Memory B cell (primary cell): ENCODE results near the gene CRYL1.

ENCODE experiments used
- ATAC-seq: fragments of 150-1000 bp; cut with Tn5 transposase; 2 replicates; pipeline ENCODE4 v1.10.0; 2021; ENCODE audit warnings: low read depth, mild to moderate bottlenecking, moderate library complexity
- DNase-seq, 2 donors: peaks; one replicate each; pipeline ENCODE4 v3.0.0; 2022; ENCODE audit warnings: low spot score in 2 of 2
- H3K27ac Mint-ChIP-seq: one replicate; pipeline ENCODE4 v1.8.0; 2022; ENCODE audit warnings: mild to moderate bottlenecking, moderate library complexity, mixed read lengths
- H3K27me3 Mint-ChIP-seq: one replicate; pipeline ENCODE4 v1.8.0; 2022; ENCODE audit warnings: mixed read lengths
- H3K36me3 Mint-ChIP-seq: one replicate; pipeline ENCODE4 v1.8.0; 2022; ENCODE audit warnings: mild to moderate bottlenecking, mixed read lengths
- H3K4me1 Mint-ChIP-seq: one replicate; pipeline ENCODE4 v1.8.0; 2022; ENCODE audit warnings: mixed read lengths
- H3K4me3 Mint-ChIP-seq: one replicate; pipeline ENCODE4 v1.8.0; 2022; ENCODE audit warnings: mild to moderate bottlenecking, moderate library complexity, mixed read lengths
- H3K9me3 Mint-ChIP-seq: one replicate; pipeline ENCODE4 v1.8.0; 2022; ENCODE audit warnings: mixed read lengths

CRYL1 gene

DNA sequence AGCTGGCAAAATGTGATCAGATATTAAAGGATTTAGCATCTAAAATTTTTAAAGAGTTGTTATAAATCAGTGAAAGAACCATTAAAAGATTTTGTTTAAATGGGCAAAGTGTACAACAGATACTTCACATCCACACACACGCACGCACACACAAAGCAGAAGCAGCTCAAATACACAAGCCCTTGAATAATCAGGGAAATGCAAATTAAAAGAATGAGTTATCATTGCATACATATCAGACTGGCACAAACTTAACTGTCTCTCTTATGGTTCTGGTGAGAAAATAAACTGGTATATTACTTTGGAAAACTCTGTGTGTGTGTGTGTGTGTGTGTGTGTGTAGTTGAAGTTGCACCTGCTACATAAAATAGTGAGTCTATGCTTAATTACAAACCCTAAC is 59.3 kb downstream of the CRYL1 start:
- no peaks in the 10 kb centered on the region for H3K9me3 Mint-ChIP-seq
- H3K4me1 Mint-ChIP-seq, result peaks cover 3% of the 10 kb centered on the region
- H3K4me3 Mint-ChIP-seq, result no peak overlapping the region
- no peak overlapping the region for H3K27ac Mint-ChIP-seq
- DNase-seq, result no peak
- ATAC-seq, result no peak
- H3K36me3 Mint-ChIP-seq, result peaks cover 11% of the 10 kb centered on the region
- H3K27me3 Mint-ChIP-seq, result no peaks in the 10 kb centered on the region

DNA sequence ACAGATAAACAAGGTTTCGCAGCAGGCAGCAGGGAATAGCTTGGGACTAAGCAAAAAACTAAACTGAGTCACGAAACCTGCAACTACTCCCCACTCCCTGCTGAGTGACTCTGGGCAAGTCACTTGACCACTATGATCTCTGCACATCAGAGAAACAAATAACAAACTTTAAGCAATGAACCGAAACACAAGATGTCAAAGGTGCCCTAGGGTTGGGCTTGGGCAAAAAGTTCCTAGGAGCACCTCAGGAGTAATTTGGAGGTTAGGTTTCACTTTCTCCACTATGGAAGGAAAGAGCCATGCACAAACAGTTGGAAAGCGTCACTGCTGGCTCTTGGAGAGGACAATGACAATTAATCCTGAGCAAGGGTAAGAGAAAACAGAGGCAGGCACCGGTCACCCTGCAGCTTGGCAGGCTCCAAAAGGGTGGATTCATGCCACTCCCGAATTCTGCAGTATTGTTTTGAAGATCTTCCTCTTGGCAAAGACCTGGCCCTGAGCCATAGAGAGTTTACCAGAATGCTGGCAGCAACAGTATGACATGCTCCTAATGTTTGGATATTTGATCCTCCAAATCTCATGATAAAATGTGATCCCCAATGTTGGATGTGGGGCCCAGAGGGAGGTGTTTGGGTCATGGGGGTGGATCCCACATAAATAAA is 60.3 kb downstream of the CRYL1 start:
- H3K9me3 Mint-ChIP-seq, result no peaks in the 10 kb centered on the region
- peaks cover 3% of the 10 kb centered on the region for H3K4me1 Mint-ChIP-seq
- no peak for DNase-seq
- H3K4me3 Mint-ChIP-seq, result no peak overlapping the region
- no peaks in the 10 kb centered on the region for H3K27me3 Mint-ChIP-seq
- H3K36me3 Mint-ChIP-seq, result peaks cover 8% of the 10 kb centered on the region
- no peak for ATAC-seq
- no peak overlapping the region for H3K27ac Mint-ChIP-seq

DNA sequence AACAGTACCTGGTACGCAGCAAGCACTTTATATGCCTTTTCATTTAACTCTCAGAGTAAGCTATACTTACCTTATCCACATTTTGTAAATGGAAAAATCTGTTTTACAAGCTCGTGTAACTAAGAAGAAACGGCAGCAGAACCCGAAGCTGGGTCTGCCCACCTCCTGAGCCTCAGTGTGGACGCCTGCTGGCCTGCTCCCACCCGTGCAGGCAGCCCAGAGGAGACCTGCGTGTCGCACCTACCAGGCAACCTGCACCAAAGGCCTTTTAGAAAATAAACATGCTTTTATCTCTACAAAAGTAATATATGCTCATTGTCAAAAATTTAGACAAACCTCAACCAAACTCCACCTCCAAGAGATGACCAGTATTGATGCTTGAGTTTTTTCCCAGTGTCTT is 62.7 kb downstream of the CRYL1 start:
- DNase-seq (no peak), ATAC-seq (no peak)
- Mint-ChIP-seq H3K27ac (no peak overlapping the region), H3K27me3 (no peaks in the 10 kb centered on the region), H3K36me3 (peaks cover 2% of the 10 kb centered on the region), H3K4me3 (no peak overlapping the region), H3K4me1 (peaks cover 3% of the 10 kb centered on the region), H3K9me3 (no peaks in the 10 kb centered on the region)

DNA sequence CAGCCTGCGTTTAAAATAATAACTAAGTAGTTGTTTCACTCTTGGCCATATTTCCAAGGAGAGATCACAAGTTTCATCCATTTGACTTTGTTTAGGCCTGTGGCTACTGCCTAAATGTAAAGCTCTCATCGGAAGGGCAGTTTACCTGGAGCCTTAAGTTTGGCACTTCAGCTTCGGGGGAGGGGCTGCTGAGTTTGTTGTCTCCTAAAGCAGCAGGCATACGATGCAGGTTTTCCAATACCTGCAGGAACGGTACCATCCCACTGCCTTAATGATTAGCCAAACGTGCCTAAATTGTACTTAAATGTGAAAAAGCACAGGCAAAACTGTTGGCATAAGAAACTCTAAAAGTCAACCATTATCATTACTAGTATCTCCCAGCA is 63.1 kb downstream of the CRYL1 start:
- Mint-ChIP-seq H3K36me3 (peaks cover 2% of the 10 kb centered on the region), H3K9me3 (no peaks in the 10 kb centered on the region), H3K4me3 (no peak overlapping the region), H3K27me3 (no peaks in the 10 kb centered on the region), H3K27ac (no peak overlapping the region), H3K4me1 (peaks cover 6% of the 10 kb centered on the region)
- DNase-seq (no peak), ATAC-seq (no peak)

DNA sequence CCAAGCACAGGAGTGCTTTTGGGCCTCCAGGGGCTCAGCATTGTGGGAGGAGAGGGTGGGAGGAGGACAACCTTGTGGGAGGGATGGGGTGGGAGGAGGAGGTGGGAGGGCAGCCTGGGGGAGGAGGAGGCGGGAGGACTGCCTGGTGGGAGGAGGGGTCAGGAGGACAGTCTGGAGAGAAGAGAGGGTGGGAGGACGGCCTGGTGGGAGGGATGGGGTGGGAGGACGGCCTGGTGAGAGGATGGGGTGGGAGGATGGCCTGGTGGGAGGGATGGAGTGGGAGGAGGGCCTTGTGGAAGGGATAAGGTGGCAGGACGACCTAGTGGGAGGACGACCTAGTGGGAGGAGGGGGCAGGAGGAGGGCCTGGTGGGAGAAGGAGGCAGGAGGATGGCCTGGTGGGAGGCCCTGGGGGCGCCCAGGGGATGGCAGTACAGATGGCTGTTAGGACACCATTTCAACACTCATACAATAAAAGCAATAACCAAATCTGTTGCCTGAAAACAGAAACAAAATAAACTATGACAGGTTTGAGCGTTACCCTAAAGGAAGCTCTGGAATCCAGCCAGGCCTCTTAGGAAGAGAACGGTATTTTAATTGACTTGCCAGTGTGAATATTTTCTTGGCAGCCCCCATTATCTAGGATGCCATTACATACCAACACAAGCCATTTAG is 63.7 kb downstream of the CRYL1 start:
- DNase-seq (no peak), ATAC-seq (no peak)
- Mint-ChIP-seq H3K4me1 (peaks cover 10% of the 10 kb centered on the region), H3K27ac (no peak overlapping the region), H3K9me3 (no peaks in the 10 kb centered on the region), H3K4me3 (no peak overlapping the region), H3K36me3 (peaks cover 2% of the 10 kb centered on the region), H3K27me3 (no peaks in the 10 kb centered on the region)

DNA sequence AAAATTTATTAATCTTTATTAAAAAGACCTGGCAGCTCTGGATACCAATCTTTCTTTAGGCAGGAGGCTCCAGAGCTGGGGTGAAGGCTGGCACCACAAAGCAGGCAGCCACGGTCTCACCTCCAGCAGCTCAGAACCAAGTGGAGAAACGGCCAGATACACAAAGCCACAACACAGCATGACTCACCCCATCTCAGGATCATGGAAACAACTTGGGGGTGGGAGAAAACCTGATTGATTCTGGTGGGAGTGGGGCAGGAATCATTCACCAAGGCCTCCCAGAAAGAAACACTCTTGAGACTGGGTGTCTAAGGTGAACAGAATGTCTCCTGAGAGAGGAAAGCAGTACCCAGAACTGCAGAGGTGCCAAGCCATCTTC is 64.2 kb downstream of the CRYL1 start:
- H3K4me3 Mint-ChIP-seq, result no peak overlapping the region

DNA sequence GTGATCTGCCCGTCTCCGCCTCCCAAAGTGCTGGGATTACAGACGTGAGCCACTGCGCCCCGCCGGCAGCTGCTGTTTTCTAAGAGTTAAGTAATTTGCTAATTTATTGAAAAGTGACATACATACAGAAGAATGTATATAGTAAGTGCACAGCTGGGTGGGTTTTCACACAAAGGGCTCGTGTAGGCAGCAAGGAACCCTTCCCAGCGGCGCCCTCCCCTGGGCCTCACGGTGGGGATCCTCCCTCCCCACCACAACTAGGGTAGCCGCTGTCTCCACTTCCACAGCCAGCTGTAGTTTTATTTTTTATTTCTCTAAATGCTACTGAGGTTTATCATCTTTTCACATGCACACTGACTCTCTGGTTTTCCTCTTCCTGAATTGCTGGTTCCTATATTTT is 64.9 kb downstream of the CRYL1 start:
- DNase-seq (no peak), ATAC-seq (no peak)
- H3K9me3 Mint-ChIP-seq, result no peaks in the 10 kb centered on the region
- H3K27ac Mint-ChIP-seq, result no peak overlapping the region
- H3K4me3 Mint-ChIP-seq, result no peak overlapping the region
- H3K27me3 Mint-ChIP-seq, result no peaks in the 10 kb centered on the region
- peaks cover 4% of the 10 kb centered on the region for H3K36me3 Mint-ChIP-seq
- peaks cover 10% of the 10 kb centered on the region for H3K4me1 Mint-ChIP-seq

More for the DNA sequence above, 64.2 kb downstream of the CRYL1 start:
- Mint-ChIP-seq H3K4me1 (peaks cover 11% of the 10 kb centered on the region), H3K27ac (no peak overlapping the region), H3K36me3 (peaks cover 4% of the 10 kb centered on the region), H3K9me3 (no peaks in the 10 kb centered on the region), H3K27me3 (no peaks in the 10 kb centered on the region)
- ATAC-seq (no peak), DNase-seq (no peak)

DNA sequence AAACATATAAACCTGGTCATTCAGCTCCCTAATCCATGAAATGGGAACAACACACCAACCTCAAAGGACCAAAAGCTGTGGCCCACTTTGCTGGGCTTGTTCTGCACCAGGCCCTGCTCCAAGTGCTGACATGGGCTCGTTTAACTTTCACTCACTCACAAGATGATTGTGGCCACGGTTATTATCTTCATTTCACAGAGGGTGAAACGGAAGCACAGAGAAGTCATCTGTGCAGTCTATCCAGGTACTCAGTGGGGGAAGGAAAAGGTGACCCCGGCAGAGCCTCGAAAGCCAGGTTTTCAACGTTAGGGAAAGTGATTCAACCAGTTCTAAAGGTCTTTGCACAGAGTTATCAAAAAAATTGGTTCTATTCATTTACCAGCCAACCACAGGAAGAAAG is 68.0 kb downstream of the CRYL1 start:
- peaks cover 10% of the 10 kb centered on the region for H3K4me1 Mint-ChIP-seq
- ATAC-seq, result no peak
- no peaks in the 10 kb centered on the region for H3K27me3 Mint-ChIP-seq
- no peak for DNase-seq
- H3K27ac Mint-ChIP-seq, result no peak overlapping the region
- peaks cover 4% of the 10 kb centered on the region for H3K36me3 Mint-ChIP-seq
- no peaks in the 10 kb centered on the region for H3K9me3 Mint-ChIP-seq
- H3K4me3 Mint-ChIP-seq, result no peak overlapping the region

DNA sequence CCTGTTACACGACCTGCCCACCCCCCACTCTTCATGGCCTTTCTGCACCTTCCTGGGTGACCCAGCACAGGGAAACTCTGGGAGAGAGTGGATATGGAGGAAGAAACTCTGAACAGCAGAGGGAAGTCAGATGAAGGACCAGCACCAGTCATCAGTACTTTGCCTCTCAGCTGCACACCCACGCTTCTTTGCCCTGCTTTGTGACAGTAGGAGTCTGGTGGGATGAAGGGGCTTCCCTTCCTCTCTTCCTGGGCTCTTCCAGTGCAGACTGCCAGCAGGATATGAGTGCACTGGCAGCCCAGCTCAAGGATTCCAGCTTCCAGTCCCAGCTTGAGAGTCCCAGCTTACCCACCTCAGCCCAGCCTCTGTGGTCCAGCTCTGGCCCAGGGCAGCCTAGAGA is 68.9 kb downstream of the CRYL1 start:
- DNase-seq (no peak), ATAC-seq (no peak)
- Mint-ChIP-seq H3K36me3 (peaks cover 4% of the 10 kb centered on the region), H3K9me3 (no peaks in the 10 kb centered on the region), H3K4me3 (no peak overlapping the region), H3K27me3 (no peaks in the 10 kb centered on the region), H3K27ac (no peak overlapping the region), H3K4me1 (peaks cover 13% of the 10 kb centered on the region)

DNA sequence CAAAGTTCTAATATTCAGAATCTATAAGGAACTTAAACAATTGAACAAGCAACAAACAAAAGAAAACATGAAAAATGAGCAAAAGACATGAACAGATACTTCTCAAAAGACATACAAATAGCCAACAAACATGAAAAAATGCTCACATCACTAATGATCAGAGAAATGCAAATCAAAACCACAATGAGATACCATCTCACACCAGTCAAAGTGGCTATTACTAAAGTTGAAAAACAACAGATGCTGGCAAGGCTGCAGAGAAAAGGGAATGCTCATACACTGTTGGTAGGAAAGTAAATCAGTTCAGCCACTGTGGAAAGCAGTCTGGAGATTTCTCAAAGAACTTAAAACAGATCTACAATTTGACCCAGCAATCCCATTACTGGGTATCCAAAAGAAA is 74.3 kb downstream of the CRYL1 start:
- peaks cover 8% of the 10 kb centered on the region for H3K4me1 Mint-ChIP-seq
- peaks cover 10% of the 10 kb centered on the region for H3K9me3 Mint-ChIP-seq
- peaks cover 13% of the 10 kb centered on the region for H3K36me3 Mint-ChIP-seq
- ATAC-seq (no peak), DNase-seq (no peak)
- no peak overlapping the region for H3K4me3 Mint-ChIP-seq
- no peaks in the 10 kb centered on the region for H3K27me3 Mint-ChIP-seq
- no peak overlapping the region for H3K27ac Mint-ChIP-seq

DNA sequence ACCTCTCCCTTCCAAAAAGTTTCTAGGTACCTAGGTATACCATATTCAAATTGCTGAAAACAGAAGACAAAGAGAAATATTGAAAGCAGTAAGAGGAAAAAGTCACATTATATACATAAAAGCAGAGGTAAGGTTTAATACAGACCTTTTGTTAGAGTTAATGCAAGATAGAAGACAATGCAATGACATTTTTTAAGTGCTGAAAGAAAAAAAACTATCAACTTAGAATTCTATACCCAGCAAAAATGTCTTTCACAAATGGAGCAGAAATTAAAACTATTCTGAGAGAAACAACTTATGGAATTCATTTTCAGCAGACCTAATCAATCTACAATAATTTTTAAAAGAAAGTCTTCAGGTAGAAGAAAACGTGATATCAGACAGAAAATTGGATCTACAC is 77.2 kb downstream of the CRYL1 start:
- no peak for ATAC-seq
- Mint-ChIP-seq H3K9me3 (peaks cover 12% of the 10 kb centered on the region), H3K4me3 (no peak overlapping the region), H3K27ac (no peak overlapping the region), H3K27me3 (no peaks in the 10 kb centered on the region), H3K4me1 (peaks cover 8% of the 10 kb centered on the region), H3K36me3 (peaks cover 17% of the 10 kb centered on the region)
- no peak for DNase-seq

DNA sequence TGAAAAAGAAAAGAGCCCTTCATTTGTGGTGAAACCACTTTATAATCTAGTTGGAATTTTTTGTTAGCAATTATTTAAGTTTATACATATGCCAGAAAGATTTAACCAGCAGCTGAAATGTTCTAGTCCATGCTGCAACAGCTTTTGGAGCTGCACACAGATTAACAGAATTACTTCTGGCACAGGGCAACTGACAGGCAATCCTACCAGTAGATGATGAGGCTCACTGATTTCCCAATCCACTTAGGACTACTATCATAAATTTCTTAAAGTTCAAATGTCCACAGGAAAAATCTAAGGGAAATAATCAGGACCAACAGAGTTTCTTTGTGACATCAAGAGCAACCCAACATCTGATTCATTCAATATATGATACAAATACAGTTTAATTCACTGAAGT is 78.8 kb downstream of the CRYL1 start:
- H3K4me3 Mint-ChIP-seq, result no peak overlapping the region
- peaks cover 12% of the 10 kb centered on the region for H3K9me3 Mint-ChIP-seq
- no peak overlapping the region for H3K27ac Mint-ChIP-seq
- no peak for DNase-seq
- no peaks in the 10 kb centered on the region for H3K27me3 Mint-ChIP-seq
- no peak for ATAC-seq
- peaks cover 7% of the 10 kb centered on the region for H3K4me1 Mint-ChIP-seq
- peaks cover 17% of the 10 kb centered on the region for H3K36me3 Mint-ChIP-seq

DNA sequence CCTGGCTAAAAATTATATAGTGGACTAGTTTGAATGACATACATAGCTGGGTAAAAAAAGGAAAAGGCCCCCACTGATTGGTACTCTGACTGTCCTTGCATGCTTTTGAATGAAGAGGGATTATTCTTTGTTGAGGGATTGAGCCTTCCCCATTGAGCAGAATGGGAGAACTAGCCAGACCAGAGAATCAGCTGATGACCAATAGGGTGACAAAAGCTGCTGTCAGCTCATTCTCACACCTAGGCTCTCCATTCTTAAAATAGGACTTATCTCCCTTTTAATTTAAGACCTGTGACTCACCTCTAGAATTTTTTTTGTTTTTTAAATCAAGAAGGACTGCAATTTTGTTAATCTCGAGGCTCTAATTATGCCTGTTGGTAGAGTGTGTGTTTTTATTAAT is 79.3 kb downstream of the CRYL1 start:
- H3K27ac Mint-ChIP-seq, result no peak overlapping the region
- H3K4me1 Mint-ChIP-seq, result peaks cover 3% of the 10 kb centered on the region
- H3K9me3 Mint-ChIP-seq, result peaks cover 12% of the 10 kb centered on the region
- ATAC-seq, result no peak
- no peak for DNase-seq
- no peak overlapping the region for H3K4me3 Mint-ChIP-seq
- H3K27me3 Mint-ChIP-seq, result no peaks in the 10 kb centered on the region
- peaks cover 17% of the 10 kb centered on the region for H3K36me3 Mint-ChIP-seq

DNA sequence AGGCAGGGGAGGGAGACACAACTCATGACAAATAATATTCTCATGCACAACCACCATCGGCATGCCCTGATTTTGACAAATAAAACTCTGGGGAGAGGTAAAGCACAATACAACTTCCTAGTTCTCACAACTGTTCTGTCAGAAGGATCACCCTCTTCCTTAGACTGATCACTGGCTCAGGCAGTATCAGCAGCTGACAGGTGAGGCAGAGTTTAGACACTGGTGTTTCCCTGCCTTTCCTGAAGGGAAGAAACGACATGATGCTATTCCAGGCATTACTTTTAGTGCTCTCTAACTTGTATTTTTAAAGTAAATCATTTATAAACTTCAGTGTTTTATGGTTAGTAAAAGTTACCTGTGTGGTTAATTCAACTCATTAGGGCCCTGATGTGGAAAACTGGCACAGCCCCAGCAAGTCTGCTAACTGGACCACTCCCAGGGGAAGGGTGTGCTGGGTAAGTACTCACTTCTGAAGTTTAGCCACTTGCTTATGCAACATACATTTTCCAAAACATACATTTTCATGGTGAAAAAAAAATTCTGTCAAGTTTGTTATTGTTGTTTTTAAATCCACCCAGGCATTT is 82.8 kb downstream of the CRYL1 start:
- peaks cover 22% of the 10 kb centered on the region for H3K36me3 Mint-ChIP-seq
- H3K27me3 Mint-ChIP-seq, result no peaks in the 10 kb centered on the region
- peaks cover 3% of the 10 kb centered on the region for H3K9me3 Mint-ChIP-seq
- DNase-seq, result no peak
- H3K4me1 Mint-ChIP-seq, result no peaks in the 10 kb centered on the region
- H3K4me3 Mint-ChIP-seq, result no peak overlapping the region
- no peak for ATAC-seq
- H3K27ac Mint-ChIP-seq, result no peak overlapping the region

DNA sequence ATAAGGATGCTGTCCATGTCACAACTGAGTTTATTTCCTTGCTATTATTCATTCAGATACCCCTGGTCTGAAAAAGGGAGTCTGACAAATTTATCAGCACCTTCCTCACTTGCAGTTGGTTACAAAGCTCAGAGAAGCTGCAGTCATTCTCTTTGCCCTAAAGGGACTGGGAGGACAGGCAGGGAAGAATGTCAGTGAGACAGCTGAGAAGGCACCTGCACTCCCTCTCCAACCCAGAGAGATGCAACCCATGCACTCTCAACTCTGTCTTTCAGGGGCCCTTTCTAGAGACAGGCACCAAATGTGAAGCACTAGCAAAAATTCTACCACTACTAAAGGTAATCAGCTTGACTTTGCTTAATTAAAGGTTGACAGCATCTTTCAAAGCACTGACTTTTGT is 83.3 kb downstream of the CRYL1 start:
- no peaks in the 10 kb centered on the region for H3K27me3 Mint-ChIP-seq
- no peak overlapping the region for H3K27ac Mint-ChIP-seq
- peaks cover 20% of the 10 kb centered on the region for H3K36me3 Mint-ChIP-seq
- H3K4me1 Mint-ChIP-seq, result no peaks in the 10 kb centered on the region
- DNase-seq, result no peak
- ATAC-seq, result no peak
- no peak overlapping the region for H3K4me3 Mint-ChIP-seq
- peaks cover 2% of the 10 kb centered on the region for H3K9me3 Mint-ChIP-seq
